Measurements from ENCODE around the gene CNPY1. TPM values are rescaled to one million over a fixed set of nuclear protein-coding genes. Genes with fewer than 3 reads are reported as not detected.

Gene CNPY1
- total and polyA plus RNA-seq, 2 experiments from 2014 or later = not detected

DNA sequence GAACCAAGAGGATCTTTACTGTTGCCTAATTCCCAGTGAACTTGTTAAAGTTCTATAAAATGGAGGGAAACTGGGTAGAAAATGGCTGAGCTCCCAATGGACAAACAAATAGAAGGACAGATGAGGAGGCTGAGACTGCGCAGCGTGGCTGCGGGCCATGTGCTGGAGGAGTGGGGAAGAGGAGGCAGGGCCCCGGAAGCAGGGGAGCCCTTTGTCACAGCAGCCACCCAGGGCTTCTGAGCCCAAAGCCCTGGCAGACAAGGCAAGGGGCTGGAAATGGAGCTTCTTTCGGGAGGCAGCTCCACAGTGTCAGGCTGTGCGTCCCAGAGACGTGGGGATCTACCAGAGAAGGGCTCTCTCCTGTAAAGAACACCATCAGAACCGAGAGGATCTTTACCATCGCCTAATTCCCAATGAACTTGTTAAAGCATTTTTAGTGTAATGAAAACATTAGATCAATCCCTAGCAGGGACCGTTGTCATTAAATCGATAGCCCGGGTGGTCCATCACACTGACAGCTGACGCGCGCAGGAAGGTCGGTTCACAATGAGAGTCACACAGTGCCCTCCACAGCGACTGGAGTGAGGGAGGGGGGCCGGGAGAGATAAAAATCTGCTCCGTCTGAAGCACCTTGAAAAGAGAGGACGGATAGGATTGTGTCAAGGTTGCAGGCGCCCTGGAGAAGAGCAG lies 14.0 kb upstream of the CNPY1 start:
- Histone ChIP-seq H3F3A (ENCODE audit: insufficient read depth) (no peaks in the 10 kb centered on the region), H3K27me3 (replicated peaks; ENCODE audit: insufficient read depth) (peaks cover 5% of the 10 kb centered on the region; the same call in 1 of the 2 replicates), H3K79me2 (ENCODE audit: insufficient read depth) (no peaks in the 10 kb centered on the region), H2AFZ (no peak overlapping the region), H3K4me3 (no peak overlapping the region), H3K4me2 (ENCODE audit: unreplicated experiment) (no peak overlapping the region), H3K9me2 (ENCODE audit: insufficient read depth) (no peaks in the 10 kb centered on the region), H3K36me3 (ENCODE audit: low read depth) (no peaks in the 10 kb centered on the region), H4K20me1 (ENCODE audit: insufficient read depth) (no peaks in the 10 kb centered on the region), H3K9me3 (ENCODE audit: low read depth) (no peaks in the 10 kb centered on the region), H3K9ac (no peak overlapping the region), H3K27ac (no peak overlapping the region), H3K4me1 (ENCODE audit: insufficient read depth) (no peaks in the 10 kb centered on the region)
- in situ Hi-C loops (cut with MboI) = no loop called here
- WGBS, 2 experiments (ENCODE audit: low coverage in 1 of 2, low lambda C conversion rate in 2 of 2, missing lambda C conversion rate in 2 of 2) = 56 to 58% methylated on average over 21 of the region's 21 CpGs
- no peak for TF ChIP-seq EZH2phosphoT487 (IDR thresholded peaks at IDR 0.05; ENCODE audit: insufficient read depth, low read depth)
- no peak for TF ChIP-seq EZH2 (IDR thresholded peaks at IDR 0.05; ENCODE audit: insufficient read depth, poor library complexity, severe bottlenecking)
- no peak for DNase-seq

DNA sequence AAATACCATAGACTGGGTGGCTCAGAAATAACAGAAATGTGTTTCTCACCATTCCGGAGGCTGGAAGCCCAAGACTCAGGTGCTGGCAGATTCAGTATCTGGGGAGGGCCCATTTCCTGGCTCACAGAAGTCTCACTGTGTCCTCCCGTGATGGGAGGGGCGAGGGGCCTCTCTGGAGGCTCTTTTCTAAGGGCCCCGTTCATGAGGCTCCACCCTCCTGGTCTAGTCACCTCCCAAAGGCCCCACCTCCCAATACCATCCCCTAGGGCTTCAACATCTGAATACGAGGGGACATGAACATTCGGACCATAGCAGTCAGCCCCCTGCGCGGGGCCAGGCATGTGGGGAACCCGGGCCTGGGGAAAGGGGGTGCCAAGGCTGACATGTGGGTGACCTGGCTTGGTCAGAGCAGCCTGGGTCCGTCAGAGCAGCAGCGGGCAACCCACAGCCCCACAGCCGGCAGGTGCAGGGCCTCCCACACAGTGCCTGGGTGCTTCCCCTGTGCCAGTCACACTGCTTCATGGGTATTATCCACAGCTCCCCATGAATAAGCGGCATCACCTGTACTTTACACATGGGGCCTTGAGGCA lies 13.3 kb upstream of the CNPY1 start:
- no peak overlapping the region for H3K9ac ChIP-seq
- H3K9me3 ChIP-seq (ENCODE audit: low read depth) = no peaks in the 10 kb centered on the region
- no peaks in the 10 kb centered on the region for H3K36me3 ChIP-seq (ENCODE audit: low read depth)
- H3K9me2 ChIP-seq (ENCODE audit: insufficient read depth) = no peaks in the 10 kb centered on the region
- H3K4me3 ChIP-seq = no peak overlapping the region
- no peaks in the 10 kb centered on the region for H3K79me2 ChIP-seq (ENCODE audit: insufficient read depth)
- no peak overlapping the region for H2AFZ ChIP-seq
- H3K4me2 ChIP-seq (ENCODE audit: unreplicated experiment) = no peak overlapping the region
- H3F3A ChIP-seq (ENCODE audit: insufficient read depth) = no peaks in the 10 kb centered on the region
- no peaks in the 10 kb centered on the region for H4K20me1 ChIP-seq (ENCODE audit: insufficient read depth)
- H3K27me3 ChIP-seq (replicated peaks; ENCODE audit: insufficient read depth) = peaks cover 5% of the 10 kb centered on the region; the same call in 1 of the 2 replicates
- no peak for DNase-seq
- no peaks in the 10 kb centered on the region for H3K4me1 ChIP-seq (ENCODE audit: insufficient read depth)
- in situ Hi-C loops (cut with MboI) = no loop called here
- H3K27ac ChIP-seq = no peak overlapping the region
- TF ChIP-seq EZH2 (IDR thresholded peaks at IDR 0.05; ENCODE audit: insufficient read depth, poor library complexity, severe bottlenecking) = no peak
- TF ChIP-seq EZH2phosphoT487 (IDR thresholded peaks at IDR 0.05; ENCODE audit: insufficient read depth, low read depth) = no peak
- WGBS, 2 experiments (ENCODE audit: low coverage in 1 of 2, low lambda C conversion rate in 2 of 2, missing lambda C conversion rate in 2 of 2) = 57 to 69% methylated on average over 11 to 13 of the region's 13 CpGs

DNA sequence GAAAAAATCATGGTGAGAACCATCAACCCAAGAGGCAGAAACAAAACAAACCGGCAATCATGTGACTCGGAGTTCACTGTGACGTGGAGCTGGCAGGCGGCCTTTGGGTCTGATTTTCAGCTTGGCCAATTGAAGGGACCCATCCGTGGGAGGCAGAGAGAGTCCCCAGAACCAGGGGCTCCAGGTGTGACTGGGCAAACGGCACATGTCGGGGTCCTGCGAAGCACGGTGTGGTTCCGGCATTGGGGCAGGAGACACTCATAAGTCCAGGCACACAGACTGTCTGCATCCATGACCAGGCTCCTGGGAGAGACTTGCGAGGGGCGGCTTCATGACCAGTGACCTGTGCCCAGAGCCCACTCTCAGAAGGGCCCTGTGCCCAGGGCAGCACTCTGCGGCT lies 12.6 kb upstream of the CNPY1 start:
- H3K27me3 ChIP-seq (replicated peaks; ENCODE audit: insufficient read depth) = peaks cover 5% of the 10 kb centered on the region; the same call in 1 of the 2 replicates
- no peaks in the 10 kb centered on the region for H3K79me2 ChIP-seq (ENCODE audit: insufficient read depth)
- no peaks in the 10 kb centered on the region for H4K20me1 ChIP-seq (ENCODE audit: insufficient read depth)
- no peaks in the 10 kb centered on the region for H3K4me1 ChIP-seq (ENCODE audit: insufficient read depth)
- TF ChIP-seq EZH2 (IDR thresholded peaks at IDR 0.05; ENCODE audit: insufficient read depth, poor library complexity, severe bottlenecking) (no peak), EZH2phosphoT487 (IDR thresholded peaks at IDR 0.05; ENCODE audit: insufficient read depth, low read depth) (no peak)
- H3K9me3 ChIP-seq (ENCODE audit: low read depth) = no peaks in the 10 kb centered on the region
- DNase-seq = no peak
- in situ Hi-C loops (cut with MboI) = no loop called here
- no peaks in the 10 kb centered on the region for H3K36me3 ChIP-seq (ENCODE audit: low read depth)
- no peaks in the 10 kb centered on the region for H3F3A ChIP-seq (ENCODE audit: insufficient read depth)
- no peak overlapping the region for H2AFZ ChIP-seq
- no peak overlapping the region for H3K4me3 ChIP-seq
- no peaks in the 10 kb centered on the region for H3K9me2 ChIP-seq (ENCODE audit: insufficient read depth)
- no peak overlapping the region for H3K9ac ChIP-seq
- no peak overlapping the region for H3K27ac ChIP-seq
- no peak overlapping the region for H3K4me2 ChIP-seq (ENCODE audit: unreplicated experiment)
- 64 to 66% methylated on average over 13 of the region's 13 CpGs for WGBS, 2 experiments (ENCODE audit: low coverage in 1 of 2, low lambda C conversion rate in 2 of 2, missing lambda C conversion rate in 2 of 2)

DNA sequence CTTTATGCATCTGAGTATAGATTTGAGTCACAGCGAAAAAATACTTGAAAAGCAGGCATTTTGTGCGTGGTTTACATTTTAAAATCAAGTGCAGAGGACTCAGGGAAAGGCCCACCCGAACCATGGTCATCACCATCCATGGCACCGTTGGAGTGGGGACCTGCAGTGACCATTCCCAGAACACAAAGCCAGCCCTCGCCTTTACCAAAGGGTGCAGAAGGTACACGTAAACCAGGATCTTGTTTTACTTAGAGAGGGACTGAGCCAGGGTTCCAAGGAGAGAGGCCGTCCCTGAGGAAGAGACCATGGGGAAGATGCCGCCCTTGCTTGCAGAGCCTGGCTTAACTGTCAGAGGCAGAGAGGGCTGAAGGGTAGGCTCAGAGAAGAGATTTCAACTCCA lies 12.0 kb upstream of the CNPY1 start:
- H3K79me2 ChIP-seq (ENCODE audit: insufficient read depth) = no peaks in the 10 kb centered on the region
- H3K36me3 ChIP-seq (ENCODE audit: low read depth) = no peaks in the 10 kb centered on the region
- H3K4me1 ChIP-seq (ENCODE audit: insufficient read depth) = no peaks in the 10 kb centered on the region
- 51 to 52% methylated on average over 8 of the region's 8 CpGs for WGBS, 2 experiments (ENCODE audit: low coverage in 1 of 2, low lambda C conversion rate in 2 of 2, missing lambda C conversion rate in 2 of 2)
- in situ Hi-C loops (cut with MboI) = no loop called here
- H3K4me2 ChIP-seq (ENCODE audit: unreplicated experiment) = no peak overlapping the region
- no peak overlapping the region for H3K9ac ChIP-seq
- H2AFZ ChIP-seq = no peak overlapping the region
- TF ChIP-seq EZH2 (IDR thresholded peaks at IDR 0.05; ENCODE audit: insufficient read depth, poor library complexity, severe bottlenecking) = no peak
- no peak for TF ChIP-seq EZH2phosphoT487 (IDR thresholded peaks at IDR 0.05; ENCODE audit: insufficient read depth, low read depth)
- no peaks in the 10 kb centered on the region for H3F3A ChIP-seq (ENCODE audit: insufficient read depth)
- no peak overlapping the region for H3K4me3 ChIP-seq
- H3K27ac ChIP-seq = no peak overlapping the region
- H3K9me2 ChIP-seq (ENCODE audit: insufficient read depth) = no peaks in the 10 kb centered on the region
- no peak for DNase-seq
- H4K20me1 ChIP-seq (ENCODE audit: insufficient read depth) = no peaks in the 10 kb centered on the region
- no peaks in the 10 kb centered on the region for H3K9me3 ChIP-seq (ENCODE audit: low read depth)
- peaks cover 5% of the 10 kb centered on the region; the same call in 1 of the 2 replicates for H3K27me3 ChIP-seq (replicated peaks; ENCODE audit: insufficient read depth)
